NCI-H2196 treated with DMSO at 0.1 percent for 48 hours (cell line): Measurements from ENCODE around the gene SKA3.

Experiments used
- DNase-seq: peaks from one replicate; lab custom pipeline; 2025; ENCODE audit not compliant: unreplicated experiment; lab: John Stamatoyannopoulos, UW

Gene SKA3

DNA sequence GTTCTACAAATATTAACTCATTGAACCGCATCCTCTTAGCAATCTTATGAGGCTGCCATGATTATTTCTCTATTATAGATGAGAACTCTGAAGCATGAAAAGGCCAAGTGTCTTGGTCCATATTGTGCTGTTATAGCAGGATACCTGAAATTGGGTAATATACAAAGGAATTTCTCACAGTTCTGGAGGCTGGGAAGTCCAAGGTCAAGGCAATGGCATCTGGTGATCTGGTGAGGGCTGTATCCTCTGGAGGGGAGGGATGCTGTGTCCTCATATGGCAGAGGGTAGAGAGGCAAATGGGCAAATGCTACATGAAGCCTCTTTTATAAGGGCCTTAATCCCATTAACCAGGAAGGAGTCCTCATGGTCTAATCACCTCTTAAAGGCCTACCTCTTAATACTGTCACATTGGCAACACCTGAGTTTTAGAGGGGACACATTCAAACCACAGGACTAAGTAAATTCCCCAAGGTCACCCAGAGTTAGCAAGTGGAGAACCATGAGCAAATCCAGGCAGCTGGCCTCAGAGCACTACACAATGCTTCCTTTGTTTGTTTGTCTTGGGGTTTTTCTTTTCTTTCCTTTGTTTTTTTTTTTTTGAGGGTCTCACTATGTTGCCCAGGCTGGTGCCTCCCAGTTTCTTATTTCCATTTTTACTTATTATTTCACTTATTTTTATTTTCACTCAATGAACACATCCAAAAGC lies 59.1 kb downstream of the SKA3 start:
- DNase-seq: no peak

DNA sequence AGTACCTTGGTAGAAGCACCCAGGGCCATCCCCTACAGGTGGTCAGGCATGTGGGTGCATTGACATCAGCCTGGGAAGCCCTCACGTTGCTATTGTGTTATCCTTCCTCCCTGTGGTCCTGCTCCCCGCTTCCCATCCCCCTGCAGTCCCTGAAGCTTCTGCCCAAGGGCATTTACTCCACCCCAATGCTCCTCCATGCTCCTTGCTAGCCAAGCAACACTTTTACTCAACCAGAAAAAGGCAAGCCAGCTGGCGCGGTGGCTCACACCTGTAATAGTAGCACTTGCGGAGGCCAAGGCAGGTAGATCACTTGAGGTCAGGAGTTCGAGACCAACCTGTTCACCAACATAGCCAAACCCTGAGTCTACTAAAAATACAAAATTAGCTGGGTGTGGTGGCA lies 60.2 kb downstream of the SKA3 start:
- DNase-seq: no peak

GRCh38 chr13:21115231-21115630 lies 61.1 kb downstream of the SKA3 start:
- DNase-seq: no peak

DNA sequence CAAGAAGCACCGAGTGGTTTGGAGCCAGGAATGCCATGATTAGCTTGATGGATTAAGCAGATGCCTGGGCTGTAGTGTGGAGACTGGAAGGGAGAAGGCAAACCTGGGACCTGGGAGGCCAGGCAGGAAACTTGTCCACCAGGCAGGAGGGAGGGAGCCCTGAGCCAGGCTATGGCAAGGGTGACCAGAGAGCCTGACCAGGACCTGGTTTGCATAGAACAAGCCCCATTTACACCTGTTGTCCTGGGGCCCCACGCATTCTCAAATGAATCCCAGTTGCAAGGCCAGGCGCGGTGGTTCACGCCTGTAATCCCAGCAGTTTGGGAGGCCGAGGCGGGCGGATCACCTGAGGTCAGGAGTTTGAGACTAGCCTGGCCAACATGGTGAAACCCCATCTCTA lies 64.8 kb downstream of the SKA3 start:
- no peak for DNase-seq

DNA sequence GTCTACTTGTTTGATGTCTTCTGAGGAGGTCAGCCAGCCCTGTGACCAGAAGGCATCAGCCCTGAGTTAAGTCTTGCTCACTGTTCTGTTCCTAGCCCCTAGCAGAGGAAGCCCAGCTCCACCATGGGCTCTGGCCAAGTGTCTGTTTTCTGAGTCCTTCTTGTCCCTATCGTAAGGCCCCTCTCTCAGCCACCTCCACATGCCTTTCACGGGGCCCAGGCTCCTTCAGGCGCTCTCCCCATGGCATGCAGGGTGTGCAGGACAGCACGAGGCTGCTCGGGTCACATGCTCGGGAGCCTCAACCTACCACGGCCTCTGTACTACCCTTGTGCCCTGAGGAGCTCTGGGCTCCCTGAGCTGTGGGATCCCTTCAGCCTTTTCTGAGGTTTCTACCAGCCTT lies 67.2 kb downstream of the SKA3 start:
- no peak for DNase-seq

GRCh38 chr13:21106089-21106488 lies 70.3 kb downstream of the SKA3 start:
- no peak for DNase-seq

- DNase-seq: no peak
Measured at GRCh38 chr13:21104199-21105019, 71.9 kb downstream of the SKA3 start.
